GM21723 (cell line): ENCODE data around the gene VPS11.
"Not testable (repeated sequence)": the region's sequence is repeated elsewhere in the genome, so short reads cannot be mapped to it uniquely, and the experiment has no call there.

Source experiments
- ATAC-seq: cut with Tn5 transposase; IDR thresholded peaks from one replicate; pipeline ENCODE4 v1.9.1; 2021; ENCODE audit warnings: mild to moderate bottlenecking, moderate library complexity; ENCODE audit not compliant: unreplicated experiment

VPS11 gene

DNA sequence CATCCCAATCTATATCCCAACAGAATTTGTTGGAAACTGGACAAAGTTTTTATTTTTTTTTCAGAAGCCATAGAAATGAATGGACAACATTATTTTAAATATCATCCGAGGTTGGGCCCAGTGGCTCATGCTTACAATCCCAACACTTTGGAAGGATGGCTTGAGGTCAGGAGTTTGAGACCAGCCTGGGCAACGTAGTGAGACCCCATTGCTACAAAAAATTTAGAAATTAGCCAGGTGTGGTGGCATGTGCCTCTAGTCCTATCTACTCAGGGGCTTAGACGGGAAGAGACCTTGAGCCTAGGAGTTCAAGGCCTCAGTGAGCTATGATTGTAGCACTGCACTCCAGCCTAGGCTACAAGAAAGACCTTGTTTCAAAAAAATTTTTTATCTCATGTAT lies 32.8 kb upstream of the VPS11 start:
- no peak for ATAC-seq

DNA sequence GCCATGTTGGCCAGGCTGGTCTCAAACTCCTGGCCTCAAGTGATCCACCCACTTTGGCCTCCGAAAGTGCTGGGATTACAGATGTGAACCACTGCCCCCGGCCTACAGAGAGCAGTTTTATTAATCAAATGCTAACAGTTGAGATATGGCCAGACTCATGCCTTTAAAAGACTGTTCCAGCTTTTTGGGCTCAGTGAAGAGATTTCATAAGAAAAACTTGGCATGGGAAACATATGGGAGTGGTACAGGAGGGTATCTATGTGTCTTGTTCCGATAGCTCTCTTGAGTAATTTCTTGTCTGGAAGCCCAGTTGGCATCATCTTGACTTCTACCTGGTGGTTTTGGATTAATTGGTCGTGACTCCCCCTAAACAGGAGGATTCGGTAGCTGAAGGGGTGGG lies 28.7 kb upstream of the VPS11 start:
- no peak for ATAC-seq

DNA sequence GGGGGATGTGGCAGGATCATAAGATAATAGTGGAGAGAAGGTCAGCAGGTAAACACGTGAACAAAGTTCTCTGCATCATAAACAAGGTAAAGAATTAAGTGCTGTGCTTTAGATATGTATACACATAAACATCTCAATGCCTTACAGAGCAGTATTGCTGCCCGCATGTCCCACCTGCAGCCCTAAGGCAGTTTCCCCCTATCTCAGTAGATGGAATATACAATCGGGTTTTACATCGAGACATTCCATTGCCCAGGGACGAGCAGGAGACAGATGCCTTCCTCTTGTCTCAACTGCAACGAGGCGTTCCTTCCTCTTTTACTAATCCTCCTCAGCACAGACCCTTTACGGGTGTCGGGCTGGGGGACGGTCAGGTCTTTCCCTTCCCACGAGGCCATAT lies 28.1 kb upstream of the VPS11 start:
- not testable (repeated sequence) for ATAC-seq

DNA sequence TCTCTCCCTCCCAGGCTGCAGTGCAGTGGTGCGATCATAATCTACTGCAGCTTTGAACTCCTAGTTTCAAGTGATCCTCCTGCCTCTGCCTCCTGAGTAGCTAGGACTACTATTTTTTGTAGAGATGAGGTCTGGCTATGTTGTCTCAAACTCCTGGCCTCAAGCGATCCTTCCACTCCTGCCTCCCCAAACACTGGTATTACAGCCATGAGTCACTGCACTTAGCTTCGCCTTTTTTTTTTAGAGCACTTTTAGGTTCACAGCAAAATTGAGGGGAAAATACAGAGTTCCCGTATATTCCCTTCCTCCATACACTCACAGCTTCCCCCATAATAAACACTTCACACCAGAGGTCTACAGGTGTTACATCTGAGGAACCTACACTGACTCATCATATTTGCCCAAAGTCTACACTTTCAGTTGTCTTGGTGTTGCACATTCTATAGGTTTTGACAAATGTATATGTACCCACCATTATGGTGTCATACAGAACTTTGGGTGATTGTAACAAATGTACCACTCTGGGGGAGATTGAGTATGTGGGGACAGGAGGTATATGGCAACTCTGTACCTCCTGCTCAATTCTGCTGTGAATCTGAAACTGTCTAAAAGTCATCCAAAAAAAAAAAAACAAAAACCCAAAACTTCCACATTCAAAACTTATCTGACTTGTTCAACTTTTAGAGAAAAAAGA lies 25.6 kb upstream of the VPS11 start:
- ATAC-seq: no peak

DNA sequence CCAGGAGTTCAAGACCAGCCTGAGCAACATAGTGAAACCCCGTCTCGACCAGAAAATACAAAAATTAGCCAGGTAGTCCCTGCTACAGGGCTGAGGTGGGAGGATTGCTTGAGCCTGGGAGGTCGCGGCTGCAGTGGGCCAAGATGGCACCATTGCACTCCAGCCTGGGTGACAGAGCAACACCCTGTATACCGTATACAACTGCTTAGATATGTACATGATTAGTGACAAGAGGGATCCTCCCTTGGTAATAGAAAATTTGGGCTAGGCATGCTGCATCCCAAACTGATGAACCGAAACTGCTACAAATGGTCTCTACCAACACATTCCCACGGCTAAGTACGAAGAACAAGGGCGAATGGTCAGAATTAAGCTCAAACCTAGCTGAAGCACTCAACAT lies 24.7 kb upstream of the VPS11 start:
- ATAC-seq: no peak

DNA sequence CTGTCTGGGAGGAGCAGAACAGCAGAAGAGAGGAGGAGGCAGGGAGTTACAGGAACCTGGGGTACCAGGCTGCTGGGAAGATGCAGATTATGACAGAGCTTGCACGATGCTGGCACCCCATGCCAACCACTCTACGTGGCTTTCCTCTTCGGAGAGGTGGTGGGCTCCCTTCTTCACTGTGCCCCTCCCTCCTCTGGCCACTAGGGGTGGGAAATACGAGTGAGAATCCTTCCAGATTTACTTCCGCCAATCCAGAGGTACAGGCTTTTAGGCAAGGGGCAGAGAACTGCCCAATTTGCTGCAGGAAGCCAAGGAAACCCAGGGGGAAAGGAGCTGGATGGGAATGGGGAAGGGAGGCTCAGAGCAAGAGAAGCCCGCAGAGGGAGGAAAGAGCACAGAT lies 22.9 kb upstream of the VPS11 start:
- no peak for ATAC-seq

DNA sequence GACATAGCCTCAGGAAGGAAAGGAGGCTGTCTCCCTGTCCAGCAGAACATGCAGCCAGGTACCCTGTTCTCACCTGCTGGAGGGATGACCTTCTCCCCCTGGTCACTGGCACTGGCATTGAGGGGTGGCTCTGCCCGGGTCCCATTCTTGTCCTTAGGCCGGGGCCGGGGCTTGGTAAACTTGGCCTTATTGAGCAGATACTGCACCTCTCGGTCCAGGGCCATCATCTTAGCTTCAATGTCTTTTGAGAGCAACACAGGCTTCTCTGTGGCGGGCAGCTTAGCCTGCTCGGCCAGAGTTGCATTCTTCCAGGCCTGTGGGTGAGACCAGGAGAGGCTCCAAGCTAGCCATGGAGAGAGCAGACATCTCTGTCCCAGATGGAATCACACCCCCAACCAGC lies 21.1 kb upstream of the VPS11 start:
- no peak for ATAC-seq

DNA sequence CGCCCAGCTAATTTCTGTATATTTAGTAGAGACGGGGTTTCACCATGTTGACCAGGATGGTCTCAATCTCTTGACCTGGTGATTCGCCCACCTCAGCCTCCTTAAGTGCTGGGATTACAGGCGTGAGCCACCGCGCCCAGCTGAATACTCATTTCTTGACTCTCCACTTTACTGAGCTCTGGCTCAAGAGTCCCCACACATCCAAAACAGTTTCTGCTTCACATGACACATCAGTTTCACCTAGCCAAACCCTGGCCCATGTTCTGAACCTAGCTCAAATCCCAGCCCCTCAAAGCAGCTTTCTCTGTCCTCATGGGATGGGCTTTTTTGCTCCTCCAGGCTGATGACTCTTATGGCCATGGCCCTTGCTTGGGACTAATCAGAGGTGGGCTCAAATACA lies 20.4 kb upstream of the VPS11 start:
- ATAC-seq: no peak

DNA sequence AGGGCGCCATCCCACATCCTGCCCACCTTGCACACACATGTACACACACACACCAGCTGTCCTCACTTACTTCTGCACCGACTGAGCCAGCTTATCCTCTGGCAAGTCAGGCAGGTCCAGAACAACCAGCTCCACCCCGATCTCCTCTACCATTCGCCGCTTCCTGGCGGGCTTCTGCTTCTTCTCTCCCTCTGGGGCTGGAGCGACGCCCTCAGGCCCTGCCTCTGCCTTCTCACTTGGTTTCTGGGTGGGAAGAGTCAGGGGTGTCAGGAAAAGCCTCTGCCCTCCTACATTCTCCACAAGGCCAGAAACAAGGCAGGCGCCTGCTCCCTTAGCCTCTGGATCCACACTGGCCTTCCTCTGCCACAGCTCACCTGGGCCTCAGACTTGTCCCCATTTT lies 19.0 kb upstream of the VPS11 start:
- no peak for ATAC-seq

DNA sequence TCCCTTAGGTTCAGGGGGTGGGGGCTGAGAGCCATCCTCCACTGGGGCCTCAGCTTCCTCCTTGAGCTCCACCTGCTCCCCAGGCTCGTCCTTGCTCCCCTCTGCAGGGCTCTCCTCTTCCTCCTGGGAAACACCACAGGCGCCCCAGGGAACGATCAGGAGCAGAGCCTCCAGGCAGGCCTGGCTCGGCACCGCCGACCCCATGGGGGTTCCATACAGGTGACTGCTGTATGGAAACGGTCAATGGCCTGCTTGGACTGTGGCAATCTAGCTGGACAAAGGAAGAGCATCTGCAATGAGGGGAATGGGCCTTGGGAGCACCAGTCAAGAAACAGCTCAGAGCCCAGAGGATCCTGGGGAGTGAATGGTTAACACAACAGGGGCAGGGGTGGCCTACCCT lies 18.5 kb upstream of the VPS11 start:
- ATAC-seq: no peak

DNA sequence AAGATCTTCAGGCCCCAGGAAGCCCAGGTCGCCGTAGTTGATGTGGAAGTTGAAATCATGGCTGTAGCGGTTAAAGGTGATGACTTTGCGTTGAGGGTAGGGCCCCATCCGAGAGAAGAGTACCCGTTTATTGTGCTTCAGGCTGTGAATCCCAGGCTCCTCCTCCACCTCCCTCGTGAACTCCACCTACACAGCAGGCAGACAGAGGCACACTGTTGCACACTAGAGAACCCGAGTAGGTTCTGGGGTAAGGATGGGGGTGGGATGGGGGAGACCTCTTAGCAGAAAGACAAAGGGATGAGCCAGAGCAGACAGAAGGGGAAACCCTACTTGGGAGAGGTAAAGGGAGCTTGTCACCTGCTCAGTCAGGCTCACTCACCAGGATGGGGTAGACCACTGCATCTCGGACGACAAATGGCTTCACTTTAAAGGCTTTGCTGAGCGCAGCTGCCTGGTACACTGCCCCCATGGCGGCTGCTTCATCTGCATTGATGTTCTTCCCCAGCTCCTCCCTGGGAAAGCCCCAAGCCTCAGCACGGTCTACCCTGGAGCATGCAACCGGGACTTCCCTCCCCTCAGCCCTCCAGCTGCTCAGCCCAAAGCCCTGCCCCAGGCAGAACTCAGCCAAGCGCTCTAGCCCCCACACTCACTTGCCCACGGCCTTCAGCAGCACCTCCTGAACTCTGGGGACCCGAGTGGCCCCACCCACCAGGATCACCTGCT lies 16.0 kb upstream of the VPS11 start:
- peak; percentile 51 for ATAC-seq

DNA sequence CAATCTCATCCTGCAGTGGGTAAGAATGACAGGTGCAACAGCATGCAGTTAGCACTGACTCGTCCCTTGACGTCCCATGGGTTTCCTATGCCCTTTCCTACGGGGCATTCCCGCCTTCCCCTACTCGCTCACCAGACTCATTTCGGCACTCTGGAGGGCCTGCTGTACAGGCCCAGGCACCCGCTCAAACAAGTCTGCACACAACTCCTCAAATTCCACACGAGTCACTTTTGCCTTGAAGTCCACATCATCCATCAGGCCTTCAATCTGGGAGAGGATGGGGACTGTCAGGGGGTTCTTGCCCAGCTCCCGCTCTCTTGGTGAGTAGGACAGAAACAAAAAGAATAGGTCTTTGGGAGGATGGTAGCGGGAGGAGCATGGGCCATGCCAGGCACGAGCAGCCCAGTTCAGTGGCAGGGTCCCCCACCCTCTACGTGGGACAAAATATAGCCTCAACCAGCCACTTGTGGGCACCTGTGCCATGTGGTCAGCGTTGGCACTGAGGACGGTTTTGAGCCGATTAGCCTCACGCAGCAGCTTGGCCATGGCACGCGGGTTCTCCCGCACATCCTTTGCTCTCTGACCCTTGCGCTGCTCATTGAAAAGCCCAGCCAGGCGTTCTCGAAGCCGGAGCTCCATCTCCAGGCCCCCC lies 15.3 kb upstream of the VPS11 start:
- ATAC-seq: no peak

DNA sequence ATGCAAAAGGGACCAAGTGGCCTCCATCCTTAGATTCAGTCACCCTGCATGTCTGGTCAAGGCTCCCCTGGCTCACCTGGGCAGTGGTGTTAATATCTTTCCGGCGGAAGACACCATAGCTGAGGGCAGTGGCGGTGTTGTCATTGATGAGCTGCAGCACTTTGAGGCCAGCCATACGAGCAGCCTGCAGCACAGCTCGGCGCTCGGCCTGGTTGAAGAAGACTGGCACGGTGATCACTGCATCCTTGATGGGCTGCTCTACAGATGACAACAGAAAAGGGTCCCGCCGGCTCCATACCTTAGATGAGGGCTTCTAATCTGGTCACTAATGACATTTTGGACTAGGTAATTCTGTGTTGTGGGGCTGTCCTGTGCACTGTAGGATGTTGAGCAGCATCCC lies 13.2 kb upstream of the VPS11 start:
- no peak for ATAC-seq

DNA sequence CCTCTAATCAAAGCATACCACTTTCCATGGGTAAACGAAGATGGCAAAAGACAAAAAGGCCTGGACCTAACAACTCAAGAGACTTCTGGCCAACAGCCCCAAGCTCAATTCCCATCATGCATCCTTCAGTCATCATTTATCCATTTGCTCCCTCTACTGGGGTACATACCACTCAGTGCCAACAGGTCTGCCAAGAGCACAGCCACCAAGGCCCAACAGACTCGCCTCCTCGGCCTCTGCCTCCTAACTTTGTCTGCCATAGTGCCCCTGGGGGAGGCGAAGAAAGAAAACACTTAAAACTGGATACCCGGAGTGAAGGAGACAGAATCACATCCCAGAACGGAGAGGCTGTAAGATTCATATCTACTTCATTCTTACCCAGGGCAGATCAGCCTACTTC lies 11.7 kb upstream of the VPS11 start:
- no peak for ATAC-seq

DNA sequence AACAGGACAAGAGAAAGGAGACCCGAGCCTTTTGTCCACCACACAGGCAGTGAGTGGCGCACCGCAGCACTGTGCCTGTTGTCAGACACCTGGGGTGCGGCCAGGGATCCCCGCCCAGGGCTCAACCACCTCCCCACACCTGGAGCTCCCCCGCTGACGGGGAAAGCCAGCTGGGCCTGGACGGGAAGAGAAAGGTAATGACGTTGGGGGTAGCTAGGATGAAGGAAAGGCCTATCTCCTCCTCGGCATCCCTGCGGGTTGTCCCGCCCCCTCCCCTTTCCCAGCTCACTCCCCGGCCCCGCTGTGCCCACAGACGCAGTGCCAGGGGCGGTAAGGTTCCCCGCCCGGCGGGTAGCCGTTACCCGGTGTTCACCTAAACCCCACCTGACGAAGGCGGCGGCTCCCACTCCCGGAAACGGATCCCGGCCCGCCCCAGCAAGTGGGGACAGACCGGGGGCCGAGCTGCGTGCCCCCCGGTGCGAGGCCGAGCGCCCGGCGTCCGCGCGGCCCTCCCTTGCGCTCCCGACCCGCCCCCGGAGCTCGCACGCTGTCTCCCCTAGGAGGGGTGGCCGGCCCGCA lies 11.1 kb upstream of the VPS11 start:
- peak; percentile 16 for ATAC-seq

DNA sequence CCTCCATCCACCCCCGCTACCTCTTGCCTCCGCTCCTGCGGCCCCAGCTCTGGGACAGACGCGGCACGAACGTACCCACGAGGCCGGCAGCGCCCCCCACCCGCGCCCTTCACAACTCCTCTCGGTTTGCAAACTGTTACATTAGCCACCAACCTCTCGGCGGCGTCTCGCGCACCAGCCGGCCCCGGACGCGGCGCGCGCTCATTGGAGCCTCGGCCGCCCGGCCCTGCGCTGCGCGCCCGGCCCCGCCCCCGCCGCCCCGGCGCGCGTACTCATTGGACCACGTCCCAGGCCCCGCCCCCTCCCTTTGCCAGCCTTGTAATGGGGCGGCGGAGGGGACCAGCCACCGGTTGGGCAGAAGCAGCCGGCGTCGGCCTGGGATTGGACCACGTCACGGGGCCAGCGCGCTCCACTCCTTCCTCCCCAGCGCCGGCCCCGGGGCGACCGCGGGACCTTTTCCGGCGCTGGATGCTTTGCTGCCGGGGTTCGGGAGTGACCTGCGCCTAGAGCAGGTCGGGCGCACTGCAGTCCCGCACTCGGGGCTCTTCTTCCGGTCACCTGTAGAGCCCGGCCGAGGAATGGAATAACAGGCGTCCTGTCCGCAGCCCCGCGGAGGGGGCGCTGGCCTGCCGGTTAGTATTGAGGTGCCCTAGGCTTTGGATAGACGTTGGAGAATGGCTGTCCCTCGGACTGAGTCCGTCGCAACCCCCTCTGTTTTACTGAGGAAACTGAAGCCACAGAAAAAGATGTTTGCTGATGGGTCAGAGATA lies 10.4 kb upstream of the VPS11 start, which contains the start of gene HYOU1:
HYOU1 (minus strand) TSS at position 206 of the 770 bp plus-strand sequence. CDS start 1,045 bp downstream, outside the sequence.
- peak; percentile 87 for ATAC-seq

DNA sequence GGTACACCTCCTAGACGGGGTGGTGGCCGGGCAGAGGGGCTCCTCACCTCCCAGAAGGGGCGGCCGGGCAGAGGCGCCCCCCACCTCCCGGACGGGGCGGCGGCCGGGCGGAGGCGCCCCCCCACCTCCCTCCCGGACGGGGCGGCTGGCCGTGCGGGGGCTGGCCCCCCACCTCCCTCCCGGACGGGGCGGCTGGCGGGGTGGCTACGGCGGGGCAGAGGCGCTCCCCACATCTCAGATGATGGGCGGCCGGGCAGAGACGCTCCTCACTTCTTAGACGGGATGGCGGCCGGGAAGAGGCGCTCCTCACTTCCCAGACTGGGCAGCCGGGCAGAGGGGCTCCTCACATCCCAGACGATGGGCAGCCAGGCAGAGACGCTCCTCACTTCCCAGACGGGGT lies 8.5 kb upstream of the VPS11 start:
- ATAC-seq: not testable (repeated sequence)

DNA sequence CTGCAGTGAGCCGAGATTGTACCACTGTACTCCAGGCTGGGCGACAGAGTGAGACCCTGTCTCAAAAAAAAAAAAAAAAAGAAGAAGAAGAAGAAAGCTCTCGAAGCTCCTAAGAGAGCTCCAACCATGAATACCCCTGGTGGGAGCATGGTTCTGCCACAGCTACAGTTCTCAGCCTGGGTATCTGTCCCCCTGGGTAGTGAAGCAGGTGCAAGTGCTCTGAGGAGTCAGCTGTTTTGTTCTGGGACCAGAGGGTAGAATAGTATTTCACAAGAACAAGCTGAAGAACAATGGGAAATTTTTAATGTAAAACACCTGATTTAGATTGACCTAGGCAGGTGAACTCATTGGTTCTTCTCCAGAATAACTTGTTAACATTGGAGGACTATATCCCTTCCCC lies 6.4 kb upstream of the VPS11 start:
- ATAC-seq: no peak

DNA sequence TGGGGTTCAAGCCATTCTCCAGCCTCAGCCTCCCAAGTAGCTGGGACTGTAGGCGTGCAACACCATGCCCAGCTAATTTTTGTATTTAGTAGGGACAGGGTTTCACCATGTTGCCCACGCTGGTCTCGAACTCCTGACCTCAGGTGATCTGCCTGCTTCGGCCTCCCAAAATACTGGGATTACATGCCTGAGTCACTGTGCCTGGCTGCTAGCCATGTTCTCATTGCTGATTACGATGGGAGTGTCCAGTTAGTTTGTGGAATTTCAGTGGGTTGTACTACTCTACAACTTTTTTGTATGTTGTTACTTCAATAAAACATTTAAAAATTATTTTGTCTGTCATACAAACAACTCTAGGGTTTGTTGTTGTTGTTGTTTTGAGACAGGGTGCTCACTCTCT lies 4.8 kb upstream of the VPS11 start:
- no peak for ATAC-seq

DNA sequence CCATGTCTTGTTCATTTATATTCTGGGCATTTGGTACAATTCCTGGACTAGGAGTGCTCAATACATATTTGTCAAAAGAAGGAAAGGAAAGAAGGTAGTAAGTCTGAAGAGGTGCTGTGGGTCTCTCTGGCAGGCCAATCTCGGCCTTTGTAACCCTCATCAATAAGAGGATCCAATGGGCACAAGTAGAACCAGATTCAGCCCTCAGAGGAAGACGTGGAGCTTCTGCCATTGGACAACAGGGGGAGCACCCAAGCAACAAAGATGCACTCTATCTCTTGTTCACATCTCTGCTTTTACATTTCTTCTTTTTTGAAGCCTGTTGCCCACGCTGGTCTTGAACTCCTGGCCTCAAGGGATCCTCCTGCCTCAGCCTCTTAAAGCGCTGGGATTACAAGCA lies 2.2 kb upstream of the VPS11 start:
- no peak for ATAC-seq

DNA sequence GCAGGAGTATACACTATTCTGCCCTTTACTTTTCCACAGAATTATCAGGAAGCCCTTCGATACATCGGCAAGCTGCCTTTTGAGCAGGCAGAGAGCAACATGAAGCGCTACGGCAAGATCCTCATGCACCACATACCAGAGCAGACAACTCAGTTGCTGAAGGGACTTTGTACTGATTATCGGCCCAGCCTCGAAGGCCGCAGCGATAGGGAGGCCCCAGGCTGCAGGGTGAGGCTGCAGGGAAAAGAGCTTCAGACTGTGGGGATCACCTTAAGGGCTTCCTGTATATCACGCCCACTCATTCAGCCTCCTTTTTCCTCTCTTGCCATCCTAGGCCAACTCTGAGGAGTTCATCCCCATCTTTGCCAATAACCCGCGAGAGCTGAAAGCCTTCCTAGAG lies 10.2 kb downstream of the VPS11 start:
- ATAC-seq: no peak
